Neural progenitor cell (in vitro differentiated cells): Measurements from ENCODE around the gene ATP5MK.

Experiments used
- CTCF ChIP-seq: fragments of 200-600 bp; sonication (generic); IDR thresholded peaks from 2 replicates; pipeline ENCODE4 v1.5.1; 2017; ENCODE audit warnings: antibody characterized with exemption, mild to moderate bottlenecking
- EZH2 ChIP-seq: fragments of 200-600 bp; sonication (generic); IDR thresholded peaks from 2 replicates; pipeline ENCODE4 v1.6.1; 2017; ENCODE audit warnings: antibody characterized with exemption, mild to moderate bottlenecking, moderate library complexity

- TF ChIP-seq CTCF (no peak), EZH2 (no peak)
Observed at GRCh38 chr10:103429647-103430046, 33.4 kb upstream of the ATP5MK start.
